Measurements from ENCODE around the gene PCDH15. TPM values are rescaled to one million over a fixed set of nuclear protein-coding genes. Genes with fewer than 3 reads are reported as not detected.

Gene PCDH15
- total and polyA plus RNA-seq, 2 of the 4 experiments (the other 2 are of a cell fraction), result not detected

DNA sequence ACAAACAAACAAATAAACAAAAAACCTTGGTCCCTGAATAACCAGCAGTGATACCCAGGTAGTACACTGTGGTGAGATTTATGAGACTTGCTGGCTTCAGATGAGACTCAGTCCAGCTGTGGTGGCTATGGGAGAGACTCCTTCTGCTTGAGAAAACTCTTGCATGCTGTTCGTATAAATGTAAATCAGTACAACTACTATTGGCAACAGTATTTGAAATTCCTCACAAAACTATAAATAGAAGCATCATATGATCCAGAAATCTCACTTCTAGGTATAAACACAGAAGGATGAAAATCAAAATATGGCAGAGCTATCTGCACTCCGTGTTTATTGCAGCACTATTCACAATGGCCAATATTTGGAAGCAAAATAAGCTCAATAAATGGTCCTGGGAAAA, 692.1 kb downstream of the PCDH15 start:
- Histone ChIP-seq H3K79me1 (ENCODE audit: low read depth in 1 of 2, low read length in 2 of 2) (no peaks in the 10 kb centered on the region), H4K91ac (ENCODE audit: insufficient read depth, low read depth, low read length) (no peak overlapping the region), H3K9me1 (ENCODE audit: insufficient read depth, low read length) (no peaks in the 10 kb centered on the region), H3K4me2 (ENCODE audit: low read depth, low read length) (no peak overlapping the region), H3K23ac (ENCODE audit: low read depth, low read length) (no peak overlapping the region), H3K4me3 (ENCODE audit: insufficient read depth, low read depth, low read length) (no peak overlapping the region), H2BK5ac (ENCODE audit: low read depth, low read length, poor library complexity, severe bottlenecking) (no peak overlapping the region), H3K36me3 (ENCODE audit: control insufficient read depth, insufficient read depth, low read length) (no peaks in the 10 kb centered on the region), H4K5ac (ENCODE audit: low read depth, low read length) (no peak overlapping the region), H4K8ac (ENCODE audit: low read depth in 2 of 2, low read length in 2 of 2) (no peak overlapping the region), H2AK5ac (ENCODE audit: low read depth, low read length) (no peak overlapping the region), H2BK20ac (ENCODE audit: low read depth, low read length) (no peak overlapping the region), H2AK9ac (replicated peaks; ENCODE audit: low read depth, low read length, poor library complexity) (no peak overlapping the region), H3K14ac (replicated peaks; ENCODE audit: low read depth, low read length) (no peak overlapping the region), H3K4ac (ENCODE audit: low read depth, low read length) (no peak overlapping the region), H2BK120ac (ENCODE audit: low read depth, low read length) (no peak overlapping the region), H3K18ac (ENCODE audit: low read depth, low read length) (no peak overlapping the region), H2BK15ac (ENCODE audit: low read depth, low read length) (no peak overlapping the region), H3K27ac (ENCODE audit: insufficient read depth, low read length) (no peak overlapping the region), H3K27me3 (ENCODE audit: control insufficient read depth, insufficient read depth, low read length) (no peaks in the 10 kb centered on the region), H4K20me1 (ENCODE audit: insufficient read depth, low read length) (no peaks in the 10 kb centered on the region), H3K9me3 (ENCODE audit: control insufficient read depth, insufficient read depth, low read length) (peaks cover 9% of the 10 kb centered on the region), H2AFZ (replicated peaks; ENCODE audit: low read length, poor library complexity) (no peak overlapping the region), H3K9ac (ENCODE audit: low read depth, low read length) (no peak overlapping the region), H3K4me1 (ENCODE audit: control insufficient read depth, insufficient read depth, low read length) (no peaks in the 10 kb centered on the region), H3K56ac (ENCODE audit: extremely low read depth, insufficient read depth, low read length) (no peak overlapping the region)
- no TSS peak for BruUV-seq (replicated peaks)
- dilution Hi-C loops (cut with HindIII; ENCODE audit: low sequenced_read_pairs, unreplicated experiment) (no loop called here), intact Hi-C loops (cut with micrococcal nuclease) (no loop called here), in situ Hi-C loops (cut with MboI; ENCODE audit: low sequenced_read_pairs) (no loop called here)
- ChIA-PET CTCF (no interaction called here), POLR2A (ENCODE audit: unreplicated experiment) (no interaction called here)
- no peak for DNase-seq
- ATAC-seq (ENCODE audit: low read depth), result no peak
- TF ChIP-seq MAFK (IDR thresholded peaks at IDR 0.05; ENCODE audit: low read depth, low read length) (no peak), RCOR1 (IDR thresholded peaks at IDR 0.05; ENCODE audit: insufficient replicate concordance, low read length) (no peak), CEBPB (IDR thresholded peaks at IDR 0.05; ENCODE audit: low read depth, low read length) (no peak), FOS (IDR thresholded peaks at IDR 0.05; ENCODE audit: low read depth, low read length) (no peak), RFX5 (IDR thresholded peaks at IDR 0.05; ENCODE audit: low read depth, low read length) (no peak), BHLHE40 (IDR thresholded peaks at IDR 0.05; ENCODE audit: low read depth, low read length) (no peak), POLR2A (IDR thresholded peaks at IDR 0.05; ENCODE audit: low read depth, low read length) (no peak), SMC3 (IDR thresholded peaks at IDR 0.05; ENCODE audit: low read depth, low read length) (no peak), RAD21 (IDR thresholded peaks at IDR 0.05; ENCODE audit: low read length) (no peak), MAZ (IDR thresholded peaks at IDR 0.05; ENCODE audit: borderline replicate concordance, low read depth, low read length) (no peak)
- TF ChIP-seq, protein P1, sequence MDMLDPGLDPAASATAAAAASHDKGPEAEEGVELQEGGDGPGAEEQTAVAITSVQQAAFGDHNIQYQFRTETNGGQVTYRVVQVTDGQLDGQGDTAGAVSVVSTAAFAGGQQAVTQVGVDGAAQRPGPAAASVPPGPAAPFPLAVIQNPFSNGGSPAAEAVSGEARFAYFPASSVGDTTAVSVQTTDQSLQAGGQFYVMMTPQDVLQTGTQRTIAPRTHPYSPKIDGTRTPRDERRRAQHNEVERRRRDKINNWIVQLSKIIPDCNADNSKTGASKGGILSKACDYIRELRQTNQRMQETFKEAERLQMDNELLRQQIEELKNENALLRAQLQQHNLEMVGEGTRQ (IDR thresholded peaks at IDR 0.05; ENCODE audit: low read depth, low read length), result no peak
- no CpG with 5 or more reads among the region's 2 CpGs for WGBS, 2 experiments (ENCODE audit: extremely low coverage in 2 of 2, insufficient read length in 1 of 2)

Measured in IMR-90 (cell line).